Measurements from ENCODE around the gene APLP1.

- TF ChIP-seq POLR2AphosphoS5 (IDR thresholded peaks at IDR 0.05; ENCODE audit: low read depth, low read length): no peak
- no peak for TF ChIP-seq POLR2A (IDR thresholded peaks at IDR 0.05; ENCODE audit: low read depth, low read length)
Measured at GRCh38 chr19:35911173-35911572, 42.8 kb downstream of the APLP1 start.
